HEK293T (cell line): Measurements from ENCODE around the gene CYP3A4.
"Not testable (repeated sequence)": the region's sequence is repeated elsewhere in the genome, so short reads cannot be mapped to it uniquely, and the experiment has no call there.

Source experiments
- CTCF ChIA-PET: fragments of 350-600 bp; formaldehyde crosslinking; extraction: SDS; loops from one replicate; lab custom pipeline; 2021; ENCODE audit warnings: antibody characterized with exemption, inconsistent platforms; lab: Yijun Ruan, JAX
- POLR2A ChIA-PET: fragments of 350-600 bp; formaldehyde crosslinking; extraction: SDS; loops from one replicate; lab custom pipeline; 2020; ENCODE audit warnings: antibody characterized with exemption, inconsistent platforms; lab: Yijun Ruan, JAX
- DNase-seq: peaks from one replicate; pipeline ENCODE4 v3.0.0; 2012; ENCODE audit warnings: mixed read lengths; ENCODE audit errors: extremely low spot score
- ARNT ChIP-seq: fragments of 450-650 bp; IDR thresholded peaks from 2 replicates; pipeline ENCODE4 v1.6.1; 2017; ENCODE audit warnings: mild to moderate bottlenecking
- BHLHE40 ChIP-seq: fragments of 450-650 bp; IDR thresholded peaks from 2 replicates; pipeline ENCODE4 v1.6.1; 2016; ENCODE audit warnings: mild to moderate bottlenecking, moderate library complexity, borderline replicate concordance
- CTBP1 ChIP-seq: fragments of 450-650 bp; IDR thresholded peaks from 2 replicates; pipeline ENCODE4 v1.6.1; 2016; ENCODE audit warnings: borderline replicate concordance
- ELF4 ChIP-seq: fragments of 450-650 bp; IDR thresholded peaks from 2 replicates; pipeline ENCODE4 v1.6.1; 2017; ENCODE audit warnings: antibody characterized with exemption
- FOXA1 ChIP-seq: fragments of 450-650 bp; IDR thresholded peaks from 2 replicates; pipeline ENCODE4 v1.6.1; 2016; ENCODE audit warnings: mild to moderate bottlenecking
- FOXK2 ChIP-seq: fragments of 450-650 bp; IDR thresholded peaks from 2 replicates; pipeline ENCODE4 v1.6.1; 2016; ENCODE audit warnings: mild to moderate bottlenecking
- FOXM1 ChIP-seq: fragments of 450-650 bp; IDR thresholded peaks from 2 replicates; pipeline ENCODE4 v1.6.1; 2017; ENCODE audit warnings: mild to moderate bottlenecking, borderline replicate concordance
- HDGF ChIP-seq: fragments of 450-650 bp; IDR thresholded peaks from 2 replicates; pipeline ENCODE4 v1.6.1; 2017; ENCODE audit warnings: antibody characterized with exemption, borderline replicate concordance
- L3MBTL2 ChIP-seq: fragments of 450-650 bp; conservative IDR thresholded peaks from 2 replicates; pipeline ENCODE4 v1.6.1; 2016; ENCODE audit warnings: mild to moderate bottlenecking
- LEF1 ChIP-seq: fragments of 450-650 bp; IDR thresholded peaks from 2 replicates; pipeline ENCODE4 v1.6.1; 2017; ENCODE audit warnings: mild to moderate bottlenecking, borderline replicate concordance
- NFRKB ChIP-seq: fragments of 450-650 bp; IDR thresholded peaks from 2 replicates; pipeline ENCODE4 v1.6.1; 2016; ENCODE audit warnings: mild to moderate bottlenecking, moderate library complexity
- PKNOX1 ChIP-seq: fragments of 450-650 bp; IDR thresholded peaks from 2 replicates; pipeline ENCODE4 v1.6.1; 2016
- SP1 ChIP-seq: fragments of 450-650 bp; IDR thresholded peaks from 2 replicates; pipeline ENCODE4 v1.6.1; 2017
- SUZ12 ChIP-seq: fragments of 450-650 bp; IDR thresholded peaks from 2 replicates; pipeline ENCODE4 v1.6.1; 2016; ENCODE audit warnings: mild to moderate bottlenecking
- TARDBP ChIP-seq: fragments of 450-650 bp; IDR thresholded peaks from 2 replicates; pipeline ENCODE4 v1.6.1; 2016
- ZNF384 ChIP-seq: fragments of 450-650 bp; IDR thresholded peaks from 2 replicates; pipeline ENCODE4 v1.6.1; 2016

The CYP3A4 gene

GRCh38 chr7:99789441-99790070, 5.6 kb upstream of the CYP3A4 start:
- POLR2A ChIA-PET: no interaction called here

GRCh38 chr7:99788554-99788953, 4.6 kb upstream of the CYP3A4 start:
- ChIA-PET CTCF (no interaction called here), POLR2A (no interaction called here)
- DNase-seq: no peak
- no peak for TF ChIP-seq ELF4
- TF ChIP-seq NFRKB: no peak
- TF ChIP-seq HDGF: no peak
- no peak for TF ChIP-seq SUZ12
- TF ChIP-seq FOXA1: no peak
- TF ChIP-seq TARDBP: no peak
- no peak for TF ChIP-seq FOXM1
- TF ChIP-seq L3MBTL2: no peak
- no peak for TF ChIP-seq ZNF384
- no peak for TF ChIP-seq ARNT
- TF ChIP-seq FOXK2: no peak
- TF ChIP-seq CTBP1: no peak
- TF ChIP-seq LEF1: no peak
- TF ChIP-seq PKNOX1: no peak

More at GRCh38 chr7:99789441-99790070, 5.6 kb upstream of the CYP3A4 start:
- CTCF ChIA-PET: no interaction called here
- DNase-seq: no peak
- TF ChIP-seq ZNF384 (no peak), FOXK2 (no peak), HDGF (no peak), TARDBP (no peak), BHLHE40 (no peak), NFRKB (no peak), L3MBTL2 (no peak), ARNT (no peak), SUZ12 (no peak), FOXA1 (no peak), ELF4 (no peak), LEF1 (no peak), CTBP1 (no peak), PKNOX1 (no peak), SP1 (no peak), FOXM1 (no peak)

- ChIA-PET POLR2A (no interaction called here), CTCF (no interaction called here)
- no peak for DNase-seq
- TF ChIP-seq CTBP1 (no peak), LEF1 (no peak), NFRKB (no peak), ZNF384 (no peak), PKNOX1 (no peak), HDGF (no peak), FOXM1 (no peak), ARNT (no peak), SP1 (no peak), BHLHE40 (no peak), SUZ12 (no peak)
These were observed 2.8 kb upstream of the CYP3A4 start for GRCh38 chr7:99786726-99787335.

- CTCF ChIA-PET: interaction anchor here (0.7 kb wide), 1 partner anchor 31 kb away, joined by 4 read pairs; no protein-coding TSS in a partner anchor
- POLR2A ChIA-PET: not testable (repeated sequence)
These were observed 1.7 kb upstream of the CYP3A4 start for GRCh38 chr7:99785654-99786053.

GRCh38 chr7:99782012-99782953, 1.7 kb downstream of the CYP3A4 start:
- TF ChIP-seq NFRKB: no peak
- TF ChIP-seq LEF1: no peak
- TF ChIP-seq FOXM1: no peak
- no peak for TF ChIP-seq HDGF
- no peak for TF ChIP-seq SP1
- ChIA-PET CTCF (no interaction called here), POLR2A (no interaction called here)
- DNase-seq: no peak

More at GRCh38 chr7:99785654-99786053, 1.7 kb upstream of the CYP3A4 start:
- DNase-seq: not testable (repeated sequence)

- ChIA-PET POLR2A (no interaction called here), CTCF (no interaction called here)
- TF ChIP-seq ARNT: no peak
- TF ChIP-seq FOXA1: no peak
- no peak for TF ChIP-seq TARDBP
- TF ChIP-seq PKNOX1: no peak
- TF ChIP-seq LEF1: no peak
- no peak for TF ChIP-seq FOXK2
- TF ChIP-seq CTBP1: no peak
- no peak for TF ChIP-seq FOXM1
- no peak for TF ChIP-seq HDGF
- no peak for TF ChIP-seq BHLHE40
- no peak for TF ChIP-seq SP1
- no peak for TF ChIP-seq ZNF384
- no peak for TF ChIP-seq ELF4
- TF ChIP-seq L3MBTL2: no peak
- DNase-seq: no peak
These were observed 3.4 kb downstream of the CYP3A4 start for GRCh38 chr7:99780588-99780987.
